ENCODE results near the gene NSMCE3.
A peak's percentile ranks its signal among the peaks of the same experiment; 100 is the strongest.
"Not testable (repeated sequence)": the region's sequence is repeated elsewhere in the genome, so short reads cannot be mapped to it uniquely, and the experiment has no call there.

The NSMCE3 gene

GRCh38 chr15:29270169-29270955 is 740 bp upstream of the NSMCE3 start:
- no peak for DNase-seq (ENCODE audit: low read depth in 2 of 3, low spot score in 2 of 3)

GRCh38 chr15:29268706-29269484 is 727 bp downstream of the NSMCE3 start:
- DNase-seq (ENCODE audit: low read depth in 2 of 3, low spot score in 2 of 3), result peak; percentile 3 to 19 (median 18)

GRCh38 chr15:29266052-29266582 is 3.5 kb downstream of the NSMCE3 start:
- no peak for DNase-seq (ENCODE audit: low read depth in 2 of 3, low spot score in 2 of 3)

- DNase-seq (ENCODE audit: low read depth in 2 of 3, low spot score in 2 of 3), result no peak
These were observed 6.3 kb downstream of the NSMCE3 start for GRCh38 chr15:29263289-29263688.

- no peak for DNase-seq (ENCODE audit: low read depth in 2 of 3, low spot score in 2 of 3)
These were observed 6.9 kb downstream of the NSMCE3 start for GRCh38 chr15:29262738-29263137.

GRCh38 chr15:29260896-29261295 is 8.7 kb downstream of the NSMCE3 start:
- no peak for DNase-seq (ENCODE audit: low read depth in 2 of 3, low spot score in 2 of 3)

- DNase-seq (ENCODE audit: low read depth in 2 of 3, low spot score in 2 of 3), result no peak
These were observed 10.4 kb downstream of the NSMCE3 start for GRCh38 chr15:29259233-29259632.

- no peak for DNase-seq (ENCODE audit: low read depth in 2 of 3, low spot score in 2 of 3)
These were observed 17.4 kb downstream of the NSMCE3 start for GRCh38 chr15:29252234-29252633.

GRCh38 chr15:29244544-29244943 is 25.1 kb downstream of the NSMCE3 start:
- no peak for DNase-seq (ENCODE audit: low read depth in 2 of 3, low spot score in 2 of 3)

- no peak for DNase-seq (ENCODE audit: low read depth in 2 of 3, low spot score in 2 of 3)
These were observed 25.5 kb downstream of the NSMCE3 start for GRCh38 chr15:29244123-29244522.

GRCh38 chr15:29242456-29243242 is 27.0 kb downstream of the NSMCE3 start:
- DNase-seq (ENCODE audit: low read depth in 2 of 3, low spot score in 2 of 3), result no peak

- no peak for DNase-seq (ENCODE audit: low read depth in 2 of 3, low spot score in 2 of 3)
These were observed 28.4 kb downstream of the NSMCE3 start for GRCh38 chr15:29241207-29241606.

GRCh38 chr15:29239395-29239794 is 30.2 kb downstream of the NSMCE3 start:
- DNase-seq (ENCODE audit: low read depth in 2 of 3, low spot score in 2 of 3), result no peak

GRCh38 chr15:29233566-29233965 is 36.1 kb downstream of the NSMCE3 start:
- DNase-seq (ENCODE audit: low read depth in 2 of 3, low spot score in 2 of 3), result no peak

- DNase-seq (ENCODE audit: low read depth in 2 of 3, low spot score in 2 of 3), result no peak
These were observed 43.0 kb downstream of the NSMCE3 start for GRCh38 chr15:29226436-29227208.

- no peak for DNase-seq (ENCODE audit: low read depth in 2 of 3, low spot score in 2 of 3)
These were observed 43.9 kb downstream of the NSMCE3 start for GRCh38 chr15:29225534-29226234.

- DNase-seq (ENCODE audit: low read depth in 2 of 3, low spot score in 2 of 3), result not testable (repeated sequence)
These were observed 44.6 kb downstream of the NSMCE3 start for GRCh38 chr15:29224987-29225363.

- DNase-seq (ENCODE audit: low read depth in 2 of 3, low spot score in 2 of 3), result not testable (repeated sequence)
These were observed 45.2 kb downstream of the NSMCE3 start for GRCh38 chr15:29224235-29224986.

GRCh38 chr15:29223640-29224039 is 46.0 kb downstream of the NSMCE3 start:
- no peak for DNase-seq (ENCODE audit: low read depth in 2 of 3, low spot score in 2 of 3)

All from activated CD8-positive, alpha-beta memory T cell treated with anti-CD3 and anti-CD28 coated beads for 48 hours (primary cell).